ENCODE measurements around the gene CPNE5.

DNA sequence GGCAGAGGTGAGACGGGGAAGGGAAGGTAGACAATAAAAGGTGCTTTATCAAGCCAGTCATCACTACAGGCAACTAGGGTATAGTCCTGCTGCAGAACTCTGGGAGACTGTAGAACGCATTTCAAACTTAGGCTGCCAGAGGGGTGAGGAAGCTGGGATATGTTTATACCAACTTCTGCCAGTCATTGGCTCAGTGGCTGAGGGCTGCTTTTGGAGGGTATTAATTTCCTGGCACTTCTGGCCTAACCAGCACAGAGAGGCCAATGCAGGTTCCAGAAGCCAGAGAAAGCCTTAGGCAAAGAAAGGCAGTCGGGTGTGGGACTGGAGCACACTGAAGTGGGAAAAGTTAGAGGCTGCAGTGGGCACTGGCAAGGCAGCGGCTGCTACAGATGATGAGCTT lies 3.9 kb upstream of the CPNE5 start:
- no peak for TF ChIP-seq POLR2AphosphoS5 (IDR thresholded peaks at IDR 0.05)
- no peak for TF ChIP-seq POLR2A (IDR thresholded peaks at IDR 0.05)
- TF ChIP-seq, protein P1, sequence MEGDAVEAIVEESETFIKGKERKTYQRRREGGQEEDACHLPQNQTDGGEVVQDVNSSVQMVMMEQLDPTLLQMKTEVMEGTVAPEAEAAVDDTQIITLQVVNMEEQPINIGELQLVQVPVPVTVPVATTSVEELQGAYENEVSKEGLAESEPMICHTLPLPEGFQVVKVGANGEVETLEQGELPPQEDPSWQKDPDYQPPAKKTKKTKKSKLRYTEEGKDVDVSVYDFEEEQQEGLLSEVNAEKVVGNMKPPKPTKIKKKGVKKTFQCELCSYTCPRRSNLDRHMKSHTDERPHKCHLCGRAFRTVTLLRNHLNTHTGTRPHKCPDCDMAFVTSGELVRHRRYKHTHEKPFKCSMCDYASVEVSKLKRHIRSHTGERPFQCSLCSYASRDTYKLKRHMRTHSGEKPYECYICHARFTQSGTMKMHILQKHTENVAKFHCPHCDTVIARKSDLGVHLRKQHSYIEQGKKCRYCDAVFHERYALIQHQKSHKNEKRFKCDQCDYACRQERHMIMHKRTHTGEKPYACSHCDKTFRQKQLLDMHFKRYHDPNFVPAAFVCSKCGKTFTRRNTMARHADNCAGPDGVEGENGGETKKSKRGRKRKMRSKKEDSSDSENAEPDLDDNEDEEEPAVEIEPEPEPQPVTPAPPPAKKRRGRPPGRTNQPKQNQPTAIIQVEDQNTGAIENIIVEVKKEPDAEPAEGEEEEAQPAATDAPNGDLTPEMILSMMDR (IDR thresholded peaks at IDR 0.05): no peak
- TF ChIP-seq EP300 (IDR thresholded peaks at IDR 0.05): no peak

Data from sigmoid colon (tissue), 4 donors.